ENCODE results near the gene FAM180A. TPM values are rescaled to one million over a fixed set of nuclear protein-coding genes. Genes with fewer than 3 reads are reported as not detected.

Gene FAM180A
- total RNA-seq, 1 experiment from 2014 or later, result not detected

- no peak for TF ChIP-seq ZNF121 (CRISPR knock-in tag; IDR thresholded peaks at IDR 0.05)
- no peak for TF ChIP-seq ZNF416 (CRISPR knock-in tag; IDR thresholded peaks at IDR 0.05)
- TF ChIP-seq OVOL2 (CRISPR knock-in tag; IDR thresholded peaks at IDR 0.05; ENCODE audit: borderline replicate concordance), result no peak
- TF ChIP-seq ZMAT4 (CRISPR knock-in tag; IDR thresholded peaks at IDR 0.05), result no peak
- TF ChIP-seq ZNF532 (CRISPR knock-in tag; IDR thresholded peaks at IDR 0.05; ENCODE audit: borderline replicate concordance), result no peak
- no peak for TF ChIP-seq CBFB (CRISPR knock-in tag; IDR thresholded peaks at IDR 0.05; ENCODE audit: low read depth)
- no peak for TF ChIP-seq ZBTB43 (CRISPR knock-in tag; IDR thresholded peaks at IDR 0.05)
- TF ChIP-seq RORB (CRISPR knock-in tag; IDR thresholded peaks at IDR 0.05), result no peak
- no peak for TF ChIP-seq TEAD1 (CRISPR knock-in tag; IDR thresholded peaks at IDR 0.05)
- no peak for TF ChIP-seq MAX (CRISPR knock-in tag; IDR thresholded peaks at IDR 0.05)
- TF ChIP-seq USF1 (CRISPR knock-in tag; IDR thresholded peaks at IDR 0.05), result no peak
- TF ChIP-seq CDX4 (CRISPR knock-in tag; IDR thresholded peaks at IDR 0.05; ENCODE audit: borderline replicate concordance), result no peak
Observed at GRCh38 chr7:135690566-135690965, 58.0 kb downstream of the FAM180A start (continued).

GRCh38 chr7:135687466-135687865 is 61.1 kb downstream of the FAM180A start:
- H3K36me3 Mint-ChIP-seq, result peaks cover 8% of the 10 kb centered on the region
- no peak overlapping the region for H3K4me3 Mint-ChIP-seq
- ChIA-PET POLR2A (interaction anchor here (0.6 kb wide), 1 partner anchor 674 kb away, joined by 4 read pairs; no protein-coding TSS in a partner anchor), CTCF (interaction anchor here (0.7 kb wide), 1 partner anchor 15 kb away, joined by 3 read pairs; no protein-coding TSS in a partner anchor)
- H3K27ac Mint-ChIP-seq, result no peak overlapping the region; the same call in 1 of the 2 replicates
- H3K9me3 Mint-ChIP-seq, result no peaks in the 10 kb centered on the region
- no peaks in the 10 kb centered on the region for H3K27me3 Mint-ChIP-seq (ENCODE audit: low read depth)
- ATAC-seq (no peak), DNase-seq (ENCODE audit: low spot score) (no peak)
- peaks cover 10% of the 10 kb centered on the region for H3K4me1 Mint-ChIP-seq
- TF ChIP-seq E2F5 (CRISPR knock-in tag; IDR thresholded peaks at IDR 0.05) (no peak), ELF4 (CRISPR knock-in tag; IDR thresholded peaks at IDR 0.05; ENCODE audit: low read depth) (no peak), SOX15 (CRISPR knock-in tag; IDR thresholded peaks at IDR 0.05) (no peak), ZNF423 (CRISPR knock-in tag; IDR thresholded peaks at IDR 0.05) (no peak), JAZF1 (CRISPR knock-in tag; IDR thresholded peaks at IDR 0.05) (no peak), SP1 (CRISPR knock-in tag; conservative IDR thresholded peaks at IDR 0.05) (no peak), PRDM15 (CRISPR knock-in tag; IDR thresholded peaks at IDR 0.05) (no peak), ZNF512 (CRISPR knock-in tag; IDR thresholded peaks at IDR 0.05; ENCODE audit: borderline replicate concordance) (no peak), NR2C2 (CRISPR knock-in tag; IDR thresholded peaks at IDR 0.05) (no peak), MLX (CRISPR knock-in tag; IDR thresholded peaks at IDR 0.05) (no peak), SMAD3 (CRISPR knock-in tag; IDR thresholded peaks at IDR 0.05; ENCODE audit: borderline replicate concordance) (no peak)

All from WTC11 (cell line).